ENCODE data around the gene FAM174C.

FAM174C gene

GRCh38 chr19:1284293-1284978, 9.1 kb downstream of the FAM174C start:
- no peak for DNase-seq (ENCODE audit: low read depth, low spot score)
- in situ Hi-C loops (cut with HindIII; ENCODE audit: low sequenced_read_pairs) = no loop called here
- no peak overlapping the region for H3K4me3 ChIP-seq (ENCODE audit: low read depth, low read length)
- TF ChIP-seq CTCF (IDR thresholded peaks at IDR 0.05; ENCODE audit: low read depth, low read length) = no peak

- no peak overlapping the region for H3K4me3 ChIP-seq (ENCODE audit: low read depth, low read length)
- no peak for TF ChIP-seq CTCF (IDR thresholded peaks at IDR 0.05; ENCODE audit: low read depth, low read length)
- in situ Hi-C loops (cut with HindIII; ENCODE audit: low sequenced_read_pairs) = no loop called here
- no peak for DNase-seq (ENCODE audit: low read depth, low spot score)
These were observed 9.8 kb downstream of the FAM174C start for GRCh38 chr19:1284979-1285736.

GRCh38 chr19:1285737-1286360, 10.5 kb downstream of the FAM174C start, which contains the start of gene EFNA2:
TSS of gene EFNA2 (plus strand) at chr19:1285873. CDS start at chr19:1286169, 296 bp downstream.
- in situ Hi-C loops (cut with HindIII; ENCODE audit: low sequenced_read_pairs) = no loop called here
- no peak within 1 kb of the TSS for H3K4me3 ChIP-seq (ENCODE audit: low read depth, low read length)
- no peak for DNase-seq (ENCODE audit: low read depth, low spot score)
- no peak for TF ChIP-seq CTCF (IDR thresholded peaks at IDR 0.05; ENCODE audit: low read depth, low read length)

GRCh38 chr19:1286487-1287353, 11.4 kb downstream of the FAM174C start:
- no peak for TF ChIP-seq CTCF (IDR thresholded peaks at IDR 0.05; ENCODE audit: low read depth, low read length)
- H3K4me3 ChIP-seq (ENCODE audit: low read depth, low read length) = no peak overlapping the region
- DNase-seq (ENCODE audit: low read depth, low spot score) = no peak
- in situ Hi-C loops (cut with HindIII; ENCODE audit: low sequenced_read_pairs) = no loop called here

GRCh38 chr19:1287354-1288225, 12.3 kb downstream of the FAM174C start:
- in situ Hi-C loops (cut with HindIII; ENCODE audit: low sequenced_read_pairs) = no loop called here
- no peak for TF ChIP-seq CTCF (IDR thresholded peaks at IDR 0.05; ENCODE audit: low read depth, low read length)
- H3K4me3 ChIP-seq (ENCODE audit: low read depth, low read length) = no peak overlapping the region
- no peak for DNase-seq (ENCODE audit: low read depth, low spot score)
